HFFc6 (cell line): ENCODE data around the gene SHISAL2A. TPM values are rescaled to one million over a fixed set of nuclear protein-coding genes. Genes with fewer than 3 reads are reported as not detected.

ENCODE experiments used
- DNase-seq: peaks from one replicate; pipeline ENCODE4 v3.0.0-alpha.2; 2018
- H3K27ac Mint-ChIP-seq: 2 replicates; pipeline ENCODE4 v1.8.0; 2020; ENCODE audit warnings: mild to moderate bottlenecking, mixed read lengths
- H3K27me3 Mint-ChIP-seq: 2 replicates; pipeline ENCODE4 v1.8.0; 2021; ENCODE audit warnings: mild to moderate bottlenecking, moderate library complexity, mixed read lengths; ENCODE audit not compliant: insufficient read depth
- H3K36me3 Mint-ChIP-seq: 2 replicates; pipeline ENCODE4 v1.8.0; 2021; ENCODE audit warnings: low read depth, mixed read lengths
- H3K4me1 Mint-ChIP-seq: 2 replicates; pipeline ENCODE4 v1.8.0; 2020; ENCODE audit warnings: low read depth, mixed read lengths
- H3K4me3 Mint-ChIP-seq: 2 replicates; pipeline ENCODE4 v1.8.0; 2020; ENCODE audit warnings: mild to moderate bottlenecking, moderate library complexity, mixed read lengths
- H3K9me3 Mint-ChIP-seq: 2 replicates; pipeline ENCODE4 v1.8.0; 2020; ENCODE audit warnings: mild to moderate bottlenecking, mixed read lengths
- total RNA-seq, 6 experiments: library from RNA; stranded (reverse); fragmentation: NEBNext Ultra II Directional; extraction: Animal tissue kit (Norgen Biotek cat#: 25700); gene quantifications; 2 replicates in 1 of 6; 3 replicates in 5 of 6; pipeline ENCODE4 v1.2.3, GENCODE V29; 2021
- TF ChIP-seq, protein P1 (sequence below): fragments of 200-600 bp; sonication (generic); IDR thresholded peaks from 2 replicates; pipeline ENCODE4 v1.5.0; 2021; ENCODE audit warnings: antibody characterized with exemption, mild to moderate bottlenecking

SHISAL2A gene
- total RNA-seq, 6 experiments from 2014 or later, result not detected

DNA sequence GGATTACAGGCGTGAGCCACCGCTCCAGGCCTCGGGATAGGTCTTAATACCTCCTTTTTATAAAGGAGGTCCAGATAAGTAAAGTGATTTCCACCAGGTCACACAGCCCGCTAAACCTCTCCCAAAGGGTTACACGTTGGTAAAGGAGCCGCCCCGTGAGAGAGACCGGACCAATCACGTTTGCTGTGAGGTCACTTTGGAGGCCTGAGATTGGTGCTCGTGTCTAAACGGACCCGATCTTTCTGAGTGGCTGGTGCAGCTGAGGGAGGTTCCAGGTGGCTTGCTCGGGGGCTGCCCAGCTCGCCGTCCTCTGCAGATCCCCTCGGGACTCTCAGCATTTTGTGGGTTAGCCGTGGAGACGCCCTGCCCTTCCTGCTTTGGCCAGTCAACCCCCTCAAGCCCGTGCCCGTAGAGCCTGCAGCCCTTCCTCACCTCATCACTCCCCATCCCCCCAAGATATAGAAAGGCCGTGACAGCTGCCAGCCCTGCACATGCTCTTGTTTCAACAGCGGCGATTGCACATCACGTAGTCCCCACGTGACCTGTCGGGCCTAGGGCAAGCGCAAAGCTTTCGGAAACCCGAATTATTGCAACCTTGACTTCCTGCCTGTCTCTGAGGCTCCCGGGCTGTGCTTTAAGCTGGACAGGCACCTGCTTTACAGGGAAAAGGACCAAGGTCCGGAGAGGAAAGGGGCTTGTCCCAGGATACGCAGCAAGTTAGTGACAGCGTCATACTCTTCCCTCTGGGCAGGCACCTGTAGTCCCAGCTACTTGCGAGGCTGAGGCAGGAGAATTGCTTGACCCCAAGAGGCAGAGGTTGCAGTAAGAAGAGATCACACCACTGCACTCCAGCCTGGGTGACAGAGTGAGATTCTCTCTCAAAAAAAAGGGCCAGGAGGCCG lies 70.2 kb downstream of the SHISAL2A start:
- H3K9me3 Mint-ChIP-seq, result peaks cover 11% of the 10 kb centered on the region
- H3K27ac Mint-ChIP-seq, result peak overlapping the region; percentile 90
- peak; percentile 88 for DNase-seq
- H3K36me3 Mint-ChIP-seq, result peaks cover 7% of the 10 kb centered on the region
- H3K4me3 Mint-ChIP-seq, result peak overlapping the region; percentile 91
- H3K4me1 Mint-ChIP-seq, result peaks cover 36% of the 10 kb centered on the region
- TF ChIP-seq, protein P1, sequence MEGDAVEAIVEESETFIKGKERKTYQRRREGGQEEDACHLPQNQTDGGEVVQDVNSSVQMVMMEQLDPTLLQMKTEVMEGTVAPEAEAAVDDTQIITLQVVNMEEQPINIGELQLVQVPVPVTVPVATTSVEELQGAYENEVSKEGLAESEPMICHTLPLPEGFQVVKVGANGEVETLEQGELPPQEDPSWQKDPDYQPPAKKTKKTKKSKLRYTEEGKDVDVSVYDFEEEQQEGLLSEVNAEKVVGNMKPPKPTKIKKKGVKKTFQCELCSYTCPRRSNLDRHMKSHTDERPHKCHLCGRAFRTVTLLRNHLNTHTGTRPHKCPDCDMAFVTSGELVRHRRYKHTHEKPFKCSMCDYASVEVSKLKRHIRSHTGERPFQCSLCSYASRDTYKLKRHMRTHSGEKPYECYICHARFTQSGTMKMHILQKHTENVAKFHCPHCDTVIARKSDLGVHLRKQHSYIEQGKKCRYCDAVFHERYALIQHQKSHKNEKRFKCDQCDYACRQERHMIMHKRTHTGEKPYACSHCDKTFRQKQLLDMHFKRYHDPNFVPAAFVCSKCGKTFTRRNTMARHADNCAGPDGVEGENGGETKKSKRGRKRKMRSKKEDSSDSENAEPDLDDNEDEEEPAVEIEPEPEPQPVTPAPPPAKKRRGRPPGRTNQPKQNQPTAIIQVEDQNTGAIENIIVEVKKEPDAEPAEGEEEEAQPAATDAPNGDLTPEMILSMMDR, result no peak
- H3K27me3 Mint-ChIP-seq, result peaks cover 3% of the 10 kb centered on the region; the same call in 1 of the 2 replicates

DNA sequence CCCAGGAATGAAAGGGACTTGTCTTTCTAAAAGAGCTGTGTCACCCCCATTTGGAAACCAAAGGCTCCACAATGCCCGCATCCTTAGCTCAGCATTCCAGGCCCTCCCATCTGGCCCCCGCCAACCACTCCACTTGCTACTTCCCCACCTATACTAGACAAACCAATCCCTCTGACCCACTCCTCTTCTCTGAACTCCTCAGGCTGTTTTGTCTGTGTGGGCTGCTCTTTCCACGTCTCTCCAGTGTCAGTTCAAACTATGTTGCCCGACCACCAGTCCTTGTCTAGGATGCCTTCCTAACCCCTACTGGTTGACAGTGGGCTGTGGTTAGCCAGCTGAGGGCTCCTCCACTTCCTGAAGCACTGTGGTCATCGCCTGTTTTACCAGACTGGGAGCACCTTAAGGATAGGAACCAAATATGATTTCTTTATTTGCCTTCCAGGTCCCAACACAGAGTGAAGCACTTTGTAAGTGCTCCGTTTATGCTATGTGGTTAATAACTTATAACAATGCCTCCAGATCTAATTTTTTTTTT lies 73.2 kb downstream of the SHISAL2A start:
- H3K4me1 Mint-ChIP-seq, result peaks cover 41% of the 10 kb centered on the region

More for the DNA sequence above, 73.2 kb downstream of the SHISAL2A start:
- Mint-ChIP-seq H3K36me3 (peaks cover 11% of the 10 kb centered on the region), H3K9me3 (peaks cover 13% of the 10 kb centered on the region), H3K4me3 (no peak overlapping the region), H3K27ac (no peak overlapping the region), H3K27me3 (peaks cover 6% of the 10 kb centered on the region; the same call in 1 of the 2 replicates)
- no peak for DNase-seq
- TF ChIP-seq, protein P1, result no peak

Other genes starting within 250 kb of the SHISAL2A start
- gene ORC1, start 228.7 kb upstream of the SHISAL2A start, total RNA-seq, result 1 to 10 TPM; 3.1 to 8.3 (median 6.7) TPM
- 10 to 100 TPM; 27.7 to 33.0 (median 31.3) TPM for gene PRPF38A, start 228.6 kb upstream of the SHISAL2A start, total RNA-seq
- 10 to 100 TPM; 24.1 to 32.0 (median 27.2) TPM for gene TUT4, start 80.1 kb upstream of the SHISAL2A start, total RNA-seq
- 10 to 100 TPM; 15.5 to 24.6 (median 18.6) TPM for gene GPX7, start 30.8 kb upstream of the SHISAL2A start, total RNA-seq
- 10 to 100 TPM; 17.8 to 25.8 (median 20.1) TPM for gene COA7, start 65.2 kb downstream of the SHISAL2A start, total RNA-seq
- gene ZYG11B, start 93.3 kb downstream of the SHISAL2A start, total RNA-seq, result 10 to 100 TPM; 23.5 to 31.3 (median 28.4) TPM
- 1 to 10 TPM in 1 of 6 experiments, under 1 TPM in 5; 0.26 to 1.0 (median 0.67) TPM for gene ZYG11A, start 209.6 kb downstream of the SHISAL2A start, total RNA-seq